Retinal pigment epithelial cell (primary cell): ENCODE data around the gene GPSM3.

Experiments
- DNase-seq: peaks from one replicate; pipeline ENCODE4 v3.0.0-alpha.2; 2010; ENCODE audit warnings: low read depth
- H3K4me3 ChIP-seq: 2 replicates; pipeline ENCODE4 v1.5.1; 2011; ENCODE audit warnings: mild to moderate bottlenecking, low read length, control low read depth, moderate library complexity
- CTCF ChIP-seq: conservative IDR thresholded peaks from 2 replicates; pipeline ENCODE4 v1.5.1; 2011; ENCODE audit warnings: low read depth, low read length, control low read depth, inconsistent platforms

The GPSM3 gene

GRCh38 chr6:32170294-32170693 lies 22.1 kb downstream of the GPSM3 start:
- no peak overlapping the region for H3K4me3 ChIP-seq
- DNase-seq: no peak
- no peak for TF ChIP-seq CTCF

DNA sequence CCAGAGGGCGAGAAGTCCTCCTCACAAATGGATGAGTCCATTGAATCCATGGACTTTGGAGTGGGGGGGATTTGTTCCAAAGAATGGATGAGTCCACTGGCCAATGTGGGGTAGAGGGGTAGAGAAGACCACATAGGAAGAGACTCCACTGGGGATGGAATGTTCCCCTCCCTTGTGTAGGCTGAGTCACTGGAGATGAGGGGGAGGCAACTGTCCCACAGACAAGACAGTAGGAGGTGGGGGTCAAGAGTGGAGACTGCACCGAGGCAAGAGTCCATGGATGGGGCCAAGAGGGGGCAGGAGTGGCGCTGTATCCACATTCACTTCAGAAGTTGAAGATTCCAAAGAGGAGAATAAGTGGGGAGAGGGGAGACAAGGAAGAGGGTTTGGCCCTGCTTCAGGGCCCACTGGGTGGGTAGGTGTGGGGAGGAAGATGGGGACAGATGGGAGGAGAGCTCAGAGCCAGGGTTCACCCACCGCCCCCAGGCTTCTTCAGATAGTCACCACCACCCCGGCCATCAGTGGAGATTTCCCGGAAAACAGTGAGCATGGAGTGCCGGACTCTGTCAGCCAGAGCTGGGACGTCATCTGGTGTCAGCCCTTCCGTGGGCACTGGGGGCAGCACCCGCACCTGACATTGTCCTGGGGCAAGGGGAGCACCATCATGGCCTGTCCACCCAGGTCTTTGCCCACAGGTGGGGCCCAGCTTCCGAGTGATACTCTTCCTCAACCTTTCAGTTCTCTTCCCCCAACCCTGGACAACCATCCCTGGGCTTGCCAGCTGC lies 23.4 kb downstream of the GPSM3 start:
- DNase-seq: no peak
- TF ChIP-seq CTCF: no peak
- no peak overlapping the region for H3K4me3 ChIP-seq

DNA sequence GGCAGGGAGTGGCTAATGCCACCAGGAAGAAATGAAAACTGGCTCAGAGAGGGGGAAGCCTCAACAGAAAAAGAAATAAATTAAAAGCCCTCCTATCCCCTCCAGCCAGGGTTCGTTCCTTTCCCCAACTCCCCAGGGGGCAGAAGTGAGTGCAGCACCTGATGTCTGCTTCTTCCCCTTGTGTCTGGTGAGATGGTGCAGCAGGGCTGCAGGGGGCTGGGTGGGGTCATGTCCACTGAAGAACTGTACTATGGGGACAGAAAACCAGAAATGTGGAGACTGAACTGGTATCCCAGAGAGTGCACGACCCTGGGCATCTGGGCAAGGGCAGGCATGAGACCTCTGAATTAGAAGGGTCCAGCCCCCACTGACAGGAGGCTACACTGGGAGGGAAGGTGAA lies 24.1 kb downstream of the GPSM3 start:
- no peak overlapping the region for H3K4me3 ChIP-seq
- TF ChIP-seq CTCF: no peak
- no peak for DNase-seq

DNA sequence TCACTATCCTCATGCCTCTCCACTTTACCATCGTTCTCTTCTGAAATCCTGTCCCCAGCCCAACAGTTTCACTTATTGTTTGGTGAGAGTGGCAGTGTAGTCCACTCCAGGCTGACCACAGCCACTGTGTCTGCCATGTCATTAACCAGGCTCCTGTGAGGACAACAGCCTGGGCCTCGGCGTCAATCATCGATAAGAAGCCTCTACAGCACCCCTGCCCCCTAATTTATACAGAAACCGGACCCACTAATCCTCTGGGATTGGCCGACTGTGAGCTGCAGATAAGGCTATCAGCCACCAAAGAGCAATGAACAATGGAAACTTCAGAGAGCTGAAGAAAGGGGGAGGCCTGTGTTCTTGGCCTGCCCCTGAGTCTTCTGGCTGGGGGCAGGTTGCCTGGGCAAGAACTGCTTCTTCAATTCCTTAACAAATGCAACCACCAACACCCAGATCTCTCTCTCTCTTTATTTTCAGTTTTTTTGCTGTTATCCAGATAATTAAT lies 24.6 kb downstream of the GPSM3 start:
- no peak overlapping the region for H3K4me3 ChIP-seq
- TF ChIP-seq CTCF: no peak
- no peak for DNase-seq

- no peak for DNase-seq
- no peak overlapping the region for H3K4me3 ChIP-seq
- no peak for TF ChIP-seq CTCF
These were observed 25.2 kb downstream of the GPSM3 start for GRCh38 chr6:32167154-32167760.

DNA sequence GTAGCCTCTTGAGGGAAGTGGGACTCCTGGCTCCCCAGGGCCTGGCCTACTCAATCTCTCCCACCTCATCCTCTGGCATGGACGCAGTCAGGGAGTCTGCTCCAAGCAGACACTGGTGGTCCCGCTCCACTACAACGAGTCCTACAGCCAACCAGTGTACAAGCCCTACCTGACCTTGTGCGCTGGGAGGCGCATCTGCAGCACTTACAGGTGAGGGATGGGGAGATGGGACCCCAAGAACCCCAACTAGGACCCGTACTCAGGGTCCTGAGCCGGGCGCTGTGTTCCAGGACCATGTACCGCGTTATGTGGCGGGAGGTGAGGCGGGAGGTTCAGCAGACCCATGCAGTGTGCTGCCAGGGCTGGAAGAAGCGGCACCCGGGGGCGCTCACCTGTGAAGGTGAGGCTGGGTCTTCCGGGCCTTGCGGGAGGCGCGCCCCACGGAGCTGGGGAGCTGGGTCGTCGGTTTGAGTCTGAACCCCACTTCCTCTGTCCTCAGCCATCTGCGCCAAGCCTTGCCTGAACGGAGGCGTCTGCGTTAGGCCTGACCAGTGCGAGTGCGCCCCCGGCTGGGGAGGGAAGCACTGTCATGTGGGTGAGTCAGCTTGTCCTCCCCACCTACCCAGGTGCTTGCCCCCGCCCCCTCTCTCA lies 25.9 kb downstream of the GPSM3 start:
- TF ChIP-seq CTCF: peak; percentile 8
- no peak for DNase-seq
- no peak overlapping the region for H3K4me3 ChIP-seq
